ENCODE data around the gene AP3M1.
A peak's percentile ranks its signal among the peaks of the same experiment; 100 is the strongest.

AP3M1 gene

GRCh38 chr10:74104480-74104879 is 46.1 kb downstream of the AP3M1 start:
- DNase-seq (ENCODE audit: low read depth) = no peak
- TF ChIP-seq, protein P1, sequence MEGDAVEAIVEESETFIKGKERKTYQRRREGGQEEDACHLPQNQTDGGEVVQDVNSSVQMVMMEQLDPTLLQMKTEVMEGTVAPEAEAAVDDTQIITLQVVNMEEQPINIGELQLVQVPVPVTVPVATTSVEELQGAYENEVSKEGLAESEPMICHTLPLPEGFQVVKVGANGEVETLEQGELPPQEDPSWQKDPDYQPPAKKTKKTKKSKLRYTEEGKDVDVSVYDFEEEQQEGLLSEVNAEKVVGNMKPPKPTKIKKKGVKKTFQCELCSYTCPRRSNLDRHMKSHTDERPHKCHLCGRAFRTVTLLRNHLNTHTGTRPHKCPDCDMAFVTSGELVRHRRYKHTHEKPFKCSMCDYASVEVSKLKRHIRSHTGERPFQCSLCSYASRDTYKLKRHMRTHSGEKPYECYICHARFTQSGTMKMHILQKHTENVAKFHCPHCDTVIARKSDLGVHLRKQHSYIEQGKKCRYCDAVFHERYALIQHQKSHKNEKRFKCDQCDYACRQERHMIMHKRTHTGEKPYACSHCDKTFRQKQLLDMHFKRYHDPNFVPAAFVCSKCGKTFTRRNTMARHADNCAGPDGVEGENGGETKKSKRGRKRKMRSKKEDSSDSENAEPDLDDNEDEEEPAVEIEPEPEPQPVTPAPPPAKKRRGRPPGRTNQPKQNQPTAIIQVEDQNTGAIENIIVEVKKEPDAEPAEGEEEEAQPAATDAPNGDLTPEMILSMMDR (conservative IDR thresholded peaks at IDR 0.05; ENCODE audit: low read length) = no peak

GRCh38 chr10:74103560-74104258 is 46.9 kb downstream of the AP3M1 start:
- H3K4me3 ChIP-seq (ENCODE audit: low read length) = no peak overlapping the region
- TF ChIP-seq, protein P1 (conservative IDR thresholded peaks at IDR 0.05; ENCODE audit: low read length) = peak; percentile 49
- DNase-seq (ENCODE audit: low read depth) = peak; percentile 28

More at GRCh38 chr10:74104480-74104879, 46.1 kb downstream of the AP3M1 start:
- H3K4me3 ChIP-seq (ENCODE audit: low read length) = no peak overlapping the region

- no peak overlapping the region for H3K4me3 ChIP-seq (ENCODE audit: low read length)
- TF ChIP-seq, protein P1 (conservative IDR thresholded peaks at IDR 0.05; ENCODE audit: low read length) = no peak
Measured at GRCh38 chr10:74099836-74100235, 50.8 kb downstream of the AP3M1 start.

GRCh38 chr10:74099420-74099819 is 51.2 kb downstream of the AP3M1 start:
- TF ChIP-seq, protein P1 (conservative IDR thresholded peaks at IDR 0.05; ENCODE audit: low read length) = no peak
- DNase-seq (ENCODE audit: low read depth) = no peak
- H3K4me3 ChIP-seq (ENCODE audit: low read length) = no peak overlapping the region

More at GRCh38 chr10:74099836-74100235, 50.8 kb downstream of the AP3M1 start:
- no peak for DNase-seq (ENCODE audit: low read depth)

- no peak for DNase-seq (ENCODE audit: low read depth)
Measured at GRCh38 chr10:74097776-74098175, 52.9 kb downstream of the AP3M1 start.

GRCh38 chr10:74096777-74097176 is 53.9 kb downstream of the AP3M1 start:
- H3K4me3 ChIP-seq (ENCODE audit: low read length) = no peak overlapping the region
- DNase-seq (ENCODE audit: low read depth) = no peak
- TF ChIP-seq, protein P1 (conservative IDR thresholded peaks at IDR 0.05; ENCODE audit: low read length) = no peak

More at GRCh38 chr10:74097776-74098175, 52.9 kb downstream of the AP3M1 start:
- TF ChIP-seq, protein P1 (conservative IDR thresholded peaks at IDR 0.05; ENCODE audit: low read length) = no peak
- no peak overlapping the region for H3K4me3 ChIP-seq (ENCODE audit: low read length)

DNA sequence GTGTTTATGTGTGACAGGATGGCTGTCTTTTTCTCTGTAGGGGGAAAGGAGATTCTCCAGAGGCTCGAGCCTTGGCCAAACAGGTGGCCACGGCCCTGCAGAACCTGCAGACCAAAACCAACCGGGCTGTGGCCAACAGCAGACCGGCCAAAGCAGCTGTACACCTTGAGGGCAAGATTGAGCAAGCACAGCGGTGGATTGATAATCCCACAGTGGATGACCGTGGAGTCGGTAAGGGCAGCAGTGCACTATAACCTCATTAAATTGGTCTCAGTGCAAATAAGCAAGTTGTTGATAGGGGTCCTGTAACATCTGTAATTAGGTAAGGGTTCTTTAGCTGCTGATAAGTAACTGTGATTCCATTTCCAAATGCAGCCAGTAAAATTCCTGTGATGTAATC is 56.4 kb downstream of the AP3M1 start:
- no peak overlapping the region for H3K4me3 ChIP-seq (ENCODE audit: low read length)
- no peak for DNase-seq (ENCODE audit: low read depth)
- TF ChIP-seq, protein P1 (conservative IDR thresholded peaks at IDR 0.05; ENCODE audit: low read length) = no peak
